Measurements from ENCODE around the gene SCFD2.

DNA sequence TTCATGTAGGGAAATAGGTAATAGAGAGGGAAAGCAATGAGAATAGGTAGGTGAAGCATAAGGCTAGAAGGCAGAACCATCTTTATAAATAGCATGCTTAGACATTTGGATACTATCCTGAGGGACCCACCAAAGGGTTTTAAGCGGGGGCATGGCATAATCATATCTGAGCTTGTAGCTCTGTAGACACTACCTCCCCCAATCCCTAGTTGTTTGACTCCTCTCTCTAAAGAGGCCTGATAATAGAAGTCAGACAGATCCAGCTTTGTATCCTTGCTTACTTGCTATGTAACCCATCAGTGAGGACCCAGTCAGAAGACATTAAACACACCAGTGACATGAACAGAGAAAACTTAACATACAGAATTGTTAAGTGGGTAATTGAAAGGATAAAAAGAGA lies 58.7 kb downstream of the SCFD2 start:
- TF ChIP-seq, protein P1, sequence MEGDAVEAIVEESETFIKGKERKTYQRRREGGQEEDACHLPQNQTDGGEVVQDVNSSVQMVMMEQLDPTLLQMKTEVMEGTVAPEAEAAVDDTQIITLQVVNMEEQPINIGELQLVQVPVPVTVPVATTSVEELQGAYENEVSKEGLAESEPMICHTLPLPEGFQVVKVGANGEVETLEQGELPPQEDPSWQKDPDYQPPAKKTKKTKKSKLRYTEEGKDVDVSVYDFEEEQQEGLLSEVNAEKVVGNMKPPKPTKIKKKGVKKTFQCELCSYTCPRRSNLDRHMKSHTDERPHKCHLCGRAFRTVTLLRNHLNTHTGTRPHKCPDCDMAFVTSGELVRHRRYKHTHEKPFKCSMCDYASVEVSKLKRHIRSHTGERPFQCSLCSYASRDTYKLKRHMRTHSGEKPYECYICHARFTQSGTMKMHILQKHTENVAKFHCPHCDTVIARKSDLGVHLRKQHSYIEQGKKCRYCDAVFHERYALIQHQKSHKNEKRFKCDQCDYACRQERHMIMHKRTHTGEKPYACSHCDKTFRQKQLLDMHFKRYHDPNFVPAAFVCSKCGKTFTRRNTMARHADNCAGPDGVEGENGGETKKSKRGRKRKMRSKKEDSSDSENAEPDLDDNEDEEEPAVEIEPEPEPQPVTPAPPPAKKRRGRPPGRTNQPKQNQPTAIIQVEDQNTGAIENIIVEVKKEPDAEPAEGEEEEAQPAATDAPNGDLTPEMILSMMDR (IDR thresholded peaks at IDR 0.05; ENCODE audit: poor library complexity, severe bottlenecking): no peak
- no peak for TF ChIP-seq POLR2AphosphoS5 (IDR thresholded peaks at IDR 0.05)
- no peak for TF ChIP-seq EP300 (conservative IDR thresholded peaks at IDR 0.05; ENCODE audit: poor library complexity, severe bottlenecking)
